Activated CD8-positive, alpha-beta memory T cell treated with anti-CD3 and anti-CD28 coated beads for 36 hours (primary cell): ENCODE results near the gene TMEM169. TPM values are rescaled to one million over a fixed set of nuclear protein-coding genes. Genes with fewer than 3 reads are reported as not detected.

Experiments used
- CTCF ChIA-PET: fragments of 350-600 bp; sonication (Branson Sonifier 250); formaldehyde crosslinking; loops from one replicate; lab custom pipeline; 2021; ENCODE audit warnings: antibody characterized with exemption; lab: Charles Lee
- POLR2A ChIA-PET: fragments of 350-600 bp; sonication (Branson Sonifier 250); formaldehyde crosslinking; loops from one replicate; lab custom pipeline; 2021; ENCODE audit warnings: antibody characterized with exemption; lab: Charles Lee
- total RNA-seq, 2 experiments: library from RNA; stranded (reverse); gene quantifications; one replicate each; pipeline ENCODE4 v1.2.3, GENCODE V29; 2021

Gene TMEM169
- total RNA-seq, result under 1 TPM; 0.48 to 0.55 TPM

GRCh38 chr2:216081487-216082116, at the start of gene TMEM169, which contains the start of gene PECR:
Gene TMEM169 (plus strand): TSS chr2:216081919. CDS start chr2:216095964, 14,045 bp downstream.
Gene PECR (minus strand): TSS chr2:216081809. CDS start chr2:216081741, 68 bp downstream.
- CTCF ChIA-PET, result interaction anchor here (1.1 to 1.4 kb wide), 3 partner anchors 23 to 58 kb away, joined by 3 to 6 read pairs (median 5); no protein-coding TSS in a partner anchor
- POLR2A ChIA-PET, result interaction anchor here (0.6 to 1.0 kb wide), 3 partner anchors 27 to 133 kb away, joined by 3 to 7 read pairs (median 3); no protein-coding TSS in a partner anchor

DNA sequence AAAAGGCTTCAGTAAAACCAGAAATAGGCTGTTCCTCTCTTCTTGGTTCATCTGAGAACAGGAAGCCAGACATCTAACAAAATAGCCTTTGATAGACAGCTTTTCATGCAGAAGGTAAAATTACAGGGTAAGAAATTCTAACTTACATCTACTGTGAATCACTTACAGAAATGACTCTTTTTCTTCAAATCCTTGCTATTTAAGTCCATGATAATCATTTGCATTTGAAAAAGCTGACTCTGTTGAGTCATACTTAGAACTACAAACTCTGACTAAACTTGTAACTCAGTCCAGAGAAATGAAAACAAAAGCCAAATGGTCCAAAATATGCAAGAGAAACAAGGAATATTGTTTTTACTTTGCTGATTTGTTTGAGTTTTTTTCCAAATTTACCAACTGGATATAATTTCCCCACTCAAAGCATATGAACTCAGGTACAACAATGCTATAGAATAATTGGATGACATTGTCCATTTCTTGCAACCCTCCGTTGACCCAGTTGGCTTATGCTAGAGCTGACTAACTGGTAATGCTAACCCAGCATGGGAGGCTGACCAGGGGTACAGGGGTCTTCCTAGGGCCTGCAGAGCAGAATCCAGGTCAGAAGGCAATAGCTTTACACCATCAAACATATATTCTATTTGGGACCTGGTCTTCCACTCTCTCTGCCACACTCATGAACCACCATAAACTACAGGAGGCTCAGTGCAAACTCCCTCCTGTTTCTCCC, 49.6 kb upstream of the TMEM169 start:
- CTCF ChIA-PET, result interaction anchor here (1.0 to 6.5 kb wide), 4 partner anchors 9 to 50 kb away, joined by 5 to 26 read pairs (median 6); partner anchors contain the start of genes PECR and TMEM169
- POLR2A ChIA-PET, result interaction anchor here (0.5 to 0.7 kb wide), 2 partner anchors 48 to 109 kb away, joined by 3 to 4 read pairs; no protein-coding TSS in a partner anchor

- ChIA-PET CTCF (interaction anchor here (1.0 to 6.5 kb wide), 12 partner anchors 8 to 91 kb away, joined by 3 to 26 read pairs (median 4); partner anchors contain the start of gene XRCC5), POLR2A (interaction anchor here (0.7 kb wide), 1 partner anchor 379 kb away, joined by 3 read pairs; the partner anchor contains the start of gene SMARCAL1)
Measured at GRCh38 chr2:216033403-216033802, 48.3 kb upstream of the TMEM169 start.

DNA sequence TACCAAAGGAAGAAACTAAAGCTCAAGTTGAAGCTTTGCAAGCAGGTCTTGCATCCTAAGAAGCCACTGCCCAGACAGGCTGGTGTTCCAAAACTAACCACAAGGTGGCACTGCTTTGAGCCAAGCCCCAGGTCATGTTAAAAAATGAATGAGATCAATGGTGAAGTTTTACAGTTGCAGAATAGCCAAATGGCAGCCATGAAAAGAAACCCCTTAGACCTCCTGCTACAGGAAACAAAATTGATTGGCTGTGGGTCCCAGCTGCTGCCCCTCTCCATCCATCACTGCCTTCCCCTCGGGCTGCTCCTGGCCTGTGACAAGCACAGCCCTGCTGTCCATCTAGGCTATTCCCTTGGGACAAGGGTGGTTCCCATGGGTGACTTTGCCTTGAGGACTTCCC, 47.7 kb upstream of the TMEM169 start:
- CTCF ChIA-PET, result interaction anchor here (0.6 to 6.5 kb wide), 14 partner anchors 9 to 153 kb away, joined by 3 to 26 read pairs (median 4); partner anchors contain the start of gene XRCC5
- POLR2A ChIA-PET, result no interaction called here

- ChIA-PET POLR2A (no interaction called here), CTCF (interaction anchor here (1.2 kb wide), 1 partner anchor 18 kb away, joined by 3 read pairs; no protein-coding TSS in a partner anchor)
Measured at GRCh38 chr2:216039918-216040317, 41.8 kb upstream of the TMEM169 start.

DNA sequence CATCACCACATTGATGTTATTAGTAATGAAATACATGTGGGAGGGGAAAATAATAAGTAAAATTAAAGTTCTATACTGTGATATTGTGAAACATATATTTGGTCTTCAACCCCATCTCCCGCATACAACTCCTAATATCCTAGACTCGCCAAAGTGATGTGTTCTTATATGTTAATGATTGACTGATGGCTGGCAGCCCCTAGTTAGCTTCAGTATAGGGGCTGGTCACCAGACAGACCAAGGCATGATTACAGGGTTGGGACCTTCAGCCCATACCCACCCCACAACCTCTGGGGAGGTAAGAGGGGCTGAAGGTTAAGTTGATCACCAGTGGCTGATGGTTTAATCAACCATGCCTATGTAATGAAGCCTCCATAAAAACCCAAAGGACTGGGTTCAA, 40.3 kb upstream of the TMEM169 start:
- ChIA-PET CTCF (interaction anchor here (0.6 kb wide), 1 partner anchor 73 kb away, joined by 3 read pairs; no protein-coding TSS in a partner anchor), POLR2A (no interaction called here)

DNA sequence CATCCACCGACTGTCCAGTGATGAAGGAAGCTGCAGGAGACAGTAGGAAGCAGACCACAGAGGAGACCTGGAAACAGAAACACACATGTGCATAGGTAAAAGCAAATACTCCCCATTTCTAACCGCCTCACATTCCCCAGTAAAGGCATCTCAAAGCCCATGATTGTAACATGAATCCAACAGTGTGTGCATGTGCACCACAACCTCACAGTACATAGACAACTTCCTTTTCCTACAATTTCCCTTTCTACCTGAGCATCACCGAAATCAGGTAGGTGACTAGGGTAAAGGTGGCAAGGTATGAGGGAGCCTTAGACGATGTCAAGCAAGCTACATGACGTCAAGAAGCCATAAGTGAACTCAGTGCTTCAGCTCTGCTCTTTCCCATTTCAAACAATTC, 37.8 kb upstream of the TMEM169 start:
- ChIA-PET POLR2A (interaction anchor here (0.6 kb wide), 1 partner anchor 30 kb away, joined by 3 read pairs; no protein-coding TSS in a partner anchor), CTCF (interaction anchor here (3.2 kb wide), 1 partner anchor 10 kb away, joined by 12 read pairs; no protein-coding TSS in a partner anchor)

GRCh38 chr2:216044883-216045486, 36.7 kb upstream of the TMEM169 start:
- CTCF ChIA-PET, result interaction anchor here (1.3 to 3.2 kb wide), 2 partner anchors 11 to 13 kb away, joined by 3 to 12 read pairs; no protein-coding TSS in a partner anchor
- POLR2A ChIA-PET, result no interaction called here

DNA sequence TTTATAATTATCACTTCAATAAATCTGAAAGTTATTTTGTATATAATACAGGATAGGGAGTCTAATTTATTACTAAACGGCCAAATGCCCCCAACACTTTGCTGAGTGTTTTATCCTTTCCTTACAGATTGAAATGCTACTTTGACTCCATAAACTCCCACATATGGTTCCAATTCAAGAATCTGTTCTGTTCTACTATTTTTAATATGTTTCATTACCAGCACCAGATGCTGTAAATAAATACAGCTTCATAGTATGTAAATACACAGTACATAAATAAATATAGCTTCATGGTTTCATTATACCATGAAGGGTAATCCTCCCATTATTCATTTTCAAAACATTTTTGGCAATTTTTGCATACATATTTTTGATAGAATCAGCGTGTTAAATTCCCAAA, 34.3 kb upstream of the TMEM169 start:
- CTCF ChIA-PET, result interaction anchor here (0.6 to 1.3 kb wide), 2 partner anchors 9 to 460 kb away, joined by 3 read pairs; no protein-coding TSS in a partner anchor
- POLR2A ChIA-PET, result no interaction called here

- ChIA-PET POLR2A (no interaction called here), CTCF (no interaction called here)
Measured at GRCh38 chr2:216049452-216049851, 32.3 kb upstream of the TMEM169 start.

- CTCF ChIA-PET, result interaction anchor here (0.6 kb wide), 1 partner anchor 11 kb away, joined by 3 read pairs; no protein-coding TSS in a partner anchor
- POLR2A ChIA-PET, result no interaction called here
Measured at GRCh38 chr2:216051350-216051749, 30.4 kb upstream of the TMEM169 start.

- ChIA-PET CTCF (no interaction called here), POLR2A (no interaction called here)
Measured at GRCh38 chr2:216052420-216052819, 29.3 kb upstream of the TMEM169 start.

GRCh38 chr2:216055680-216056079, 26.0 kb upstream of the TMEM169 start:
- CTCF ChIA-PET, result interaction anchor here (0.5 kb wide), 1 partner anchor 20 kb away, joined by 3 read pairs; no protein-coding TSS in a partner anchor
- POLR2A ChIA-PET, result no interaction called here

DNA sequence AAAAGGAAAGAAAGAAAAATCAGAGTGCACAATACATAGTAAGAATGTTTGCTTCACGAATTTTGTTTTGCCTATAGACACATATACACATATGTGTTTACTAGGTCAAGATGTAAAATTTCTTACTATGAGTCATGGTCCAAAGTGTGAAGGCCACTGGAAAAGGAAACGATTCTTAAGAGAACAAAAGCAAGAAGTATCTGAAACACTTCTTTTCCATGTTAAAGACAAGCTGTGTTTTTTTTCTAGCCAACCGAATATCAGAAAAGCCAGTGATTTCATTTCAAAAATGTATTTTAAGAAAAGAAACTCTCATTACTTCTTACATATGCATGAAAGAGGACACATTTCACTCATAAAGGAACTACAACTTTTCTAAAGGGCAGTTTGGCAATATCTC, 25.0 kb upstream of the TMEM169 start:
- ChIA-PET POLR2A (no interaction called here), CTCF (interaction anchor here (1.4 kb wide), 1 partner anchor 9 kb away, joined by 3 read pairs; no protein-coding TSS in a partner anchor)

DNA sequence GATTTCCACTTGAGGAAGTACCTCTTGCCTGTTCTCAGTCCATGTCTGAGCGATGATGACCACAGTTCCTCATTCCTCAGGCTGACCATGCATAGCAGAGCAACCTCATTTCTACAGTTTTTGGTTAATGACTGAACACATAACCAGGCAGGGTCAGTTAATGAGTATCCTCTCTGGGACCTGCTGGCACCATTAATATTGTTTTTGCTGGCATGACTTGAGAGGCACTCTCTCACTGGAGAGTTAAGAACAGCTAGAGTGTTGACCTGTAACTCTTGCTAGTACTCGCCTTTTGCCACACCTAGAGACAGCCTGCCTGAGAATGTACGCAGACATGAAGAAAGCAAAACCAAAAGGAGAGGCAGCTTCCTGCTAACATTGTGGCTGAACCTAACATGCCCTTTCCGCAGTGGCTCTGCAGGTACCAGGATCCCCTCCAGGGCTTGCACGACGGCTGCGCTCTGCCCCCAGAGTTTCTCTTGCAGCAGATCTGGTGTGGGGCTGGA, 24.0 kb upstream of the TMEM169 start:
- ChIA-PET POLR2A (interaction anchor here (1.2 kb wide), 1 partner anchor 9 kb away, joined by 6 read pairs; no protein-coding TSS in a partner anchor), CTCF (interaction anchor here (0.8 to 2.4 kb wide), 5 partner anchors 13 to 26 kb away, joined by 3 to 8 read pairs (median 4); partner anchors contain the start of genes PECR and TMEM169)

DNA sequence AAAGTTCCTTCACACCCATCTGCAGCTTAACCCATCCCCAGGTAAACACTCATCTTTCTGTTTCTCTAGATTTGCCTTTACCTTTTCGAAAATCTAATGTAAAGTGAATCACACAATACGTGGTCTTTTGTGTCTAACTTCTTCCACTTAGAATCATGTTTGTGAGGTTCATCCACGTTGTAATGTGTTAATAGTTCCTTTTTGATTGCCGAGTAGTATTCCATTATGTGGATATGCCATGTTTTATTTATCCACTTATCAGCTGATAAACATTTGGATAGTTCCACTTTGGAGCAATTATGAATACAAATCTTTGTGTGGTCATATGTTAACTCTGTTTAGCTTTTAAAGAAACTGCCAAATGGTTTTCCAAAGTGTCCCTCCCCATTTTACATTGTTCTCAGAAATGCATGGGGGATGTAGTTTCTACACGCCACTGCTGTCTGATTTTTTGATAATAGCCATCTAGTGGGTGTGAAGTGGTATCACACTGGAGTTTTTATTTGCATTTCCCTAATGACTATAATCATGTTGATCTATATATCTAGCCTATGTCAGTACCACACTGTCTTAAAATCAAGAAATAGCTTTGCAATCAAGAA, 22.4 kb upstream of the TMEM169 start:
- ChIA-PET POLR2A (no interaction called here), CTCF (interaction anchor here (1.2 to 2.4 kb wide), 3 partner anchors 10 to 24 kb away, joined by 4 to 8 read pairs (median 6); partner anchors contain the start of genes PECR and TMEM169)

- ChIA-PET POLR2A (no interaction called here), CTCF (no interaction called here)
Measured at GRCh38 chr2:216064014-216064630, 17.6 kb upstream of the TMEM169 start.
